Measurements from ENCODE around the gene GAB2. TPM values are rescaled to one million over a fixed set of nuclear protein-coding genes. Genes with fewer than 3 reads are reported as not detected.

Gene GAB2
- total RNA-seq, 1 donor from 2014 or later, result 22.4 TPM

- Mint-ChIP-seq H3K27ac (peak overlapping the region; percentile 96), H3K9me3 (no peaks in the 10 kb centered on the region), H3K4me3 (no peak overlapping the region), H3K4me1 (peaks cover 85% of the 10 kb centered on the region), H3K36me3 (ENCODE audit: low read depth) (no peaks in the 10 kb centered on the region), H3K27me3 (no peaks in the 10 kb centered on the region)
- DNase-seq (no peak), ATAC-seq (ENCODE audit: low read depth) (no peak)
- no peak for TF ChIP-seq CTCF (IDR thresholded peaks at IDR 0.05)
- ChIA-PET CTCF (interaction anchor here (2.1 to 8.4 kb wide), 2 partner anchors 9 to 197 kb away, joined by 6 to 90 read pairs; partner anchors contain the start of gene GAB2), POLR2A (interaction anchor here (1.1 to 1.2 kb wide), 2 partner anchors 11 to 127 kb away, joined by 4 read pairs; no protein-coding TSS in a partner anchor)
- intact Hi-C loops (cut with micrococcal nuclease), result no loop called here
Measured at GRCh38 chr11:78425399-78426070, 7.9 kb upstream of the GAB2 start.

- DNase-seq (no peak), ATAC-seq (ENCODE audit: low read depth) (no peak)
- ChIA-PET POLR2A (interaction anchor here (0.6 to 1.2 kb wide), 3 partner anchors 12 to 126 kb away, joined by 4 to 5 read pairs (median 4); no protein-coding TSS in a partner anchor), CTCF (interaction anchor here (0.8 to 8.4 kb wide), 4 partner anchors 8 to 196 kb away, joined by 3 to 90 read pairs (median 4); partner anchors contain the start of gene GAB2)
- TF ChIP-seq CTCF (IDR thresholded peaks at IDR 0.05), result no peak
- Mint-ChIP-seq H3K4me3 (peak overlapping the region; percentile 79), H3K36me3 (ENCODE audit: low read depth) (no peaks in the 10 kb centered on the region), H3K27me3 (no peaks in the 10 kb centered on the region), H3K9me3 (no peaks in the 10 kb centered on the region), H3K4me1 (peaks cover 87% of the 10 kb centered on the region), H3K27ac (peak overlapping the region; percentile 96)
- intact Hi-C loops (cut with micrococcal nuclease), result no loop called here
Measured at GRCh38 chr11:78424334-78425270, 7.0 kb upstream of the GAB2 start.

GRCh38 chr11:78423241-78423640 is 5.6 kb upstream of the GAB2 start:
- H3K9me3 Mint-ChIP-seq, result no peaks in the 10 kb centered on the region
- H3K4me3 Mint-ChIP-seq, result no peak overlapping the region
- no peak for DNase-seq
- no peaks in the 10 kb centered on the region for H3K27me3 Mint-ChIP-seq
- ATAC-seq (ENCODE audit: low read depth), result no peak
- intact Hi-C loops (cut with micrococcal nuclease), result no loop called here
- H3K27ac Mint-ChIP-seq, result no peak overlapping the region
- peaks cover 87% of the 10 kb centered on the region for H3K4me1 Mint-ChIP-seq
- no peak for TF ChIP-seq CTCF (IDR thresholded peaks at IDR 0.05)
- no peaks in the 10 kb centered on the region for H3K36me3 Mint-ChIP-seq (ENCODE audit: low read depth)
- POLR2A ChIA-PET, result interaction anchor here (1.2 kb wide), 1 partner anchor 141 kb away, joined by 3 read pairs; no protein-coding TSS in a partner anchor
- CTCF ChIA-PET, result interaction anchor here (0.9 to 1.4 kb wide), 2 partner anchors 11 to 195 kb away, joined by 3 read pairs; no protein-coding TSS in a partner anchor

- Mint-ChIP-seq H3K27ac (peak overlapping the region; percentile 89), H3K4me1 (peaks cover 76% of the 10 kb centered on the region), H3K4me3 (peak overlapping the region; percentile 81), H3K27me3 (no peaks in the 10 kb centered on the region), H3K36me3 (ENCODE audit: low read depth) (peaks cover 4% of the 10 kb centered on the region), H3K9me3 (no peaks in the 10 kb centered on the region)
- TF ChIP-seq CTCF (IDR thresholded peaks at IDR 0.05), result no peak
- POLR2A ChIA-PET, result interaction anchor here (0.9 to 1.7 kb wide), 6 partner anchors 9 to 282 kb away, joined by 3 to 26 read pairs (median 4); partner anchors contain the start of genes ALG8 and NARS2
- ATAC-seq (ENCODE audit: low read depth) (peak; percentile 42), DNase-seq (peak; percentile 64)
- intact Hi-C loops (cut with micrococcal nuclease), result loop anchor here (1.0 to 2.0 kb wide), 3 partner anchors 8 to 44 kb away; no protein-coding TSS in a partner anchor
- CTCF ChIA-PET, result interaction anchor here (0.7 to 4.7 kb wide), 8 partner anchors 10 to 193 kb away, joined by 3 to 39 read pairs (median 3); no protein-coding TSS in a partner anchor
Measured at GRCh38 chr11:78420796-78421209, 3.2 kb upstream of the GAB2 start.
